GM18526 (cell line): ENCODE data around the gene NOTCH2.

Source experiments
- POLR2A ChIP-seq: IDR thresholded peaks from 3 replicates; pipeline ENCODE4 v1.6.1; 2011; ENCODE audit not compliant: insufficient read length; ENCODE audit errors: extremely low read depth

NOTCH2 gene

GRCh38 chr1:119893238-119893791 is 176.1 kb downstream of the NOTCH2 start:
- no peak for TF ChIP-seq POLR2A

DNA sequence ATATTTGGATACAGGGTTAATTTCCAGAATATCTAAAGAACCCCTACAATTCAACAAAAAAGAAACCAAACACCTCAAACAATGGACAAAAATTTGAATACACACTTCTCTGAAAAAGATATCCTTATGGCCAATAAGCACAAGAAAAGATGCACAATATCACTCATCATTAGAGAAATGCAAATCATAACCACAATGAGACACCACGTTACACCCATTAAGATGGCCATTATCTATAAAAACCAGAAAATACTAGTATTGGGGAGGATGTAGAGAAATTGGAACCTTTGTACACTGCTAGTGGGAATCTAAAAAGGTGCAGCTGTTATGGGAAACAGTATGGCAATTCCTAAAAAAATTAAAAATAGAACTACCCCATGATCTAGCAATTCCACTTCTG is 178.1 kb downstream of the NOTCH2 start:
- TF ChIP-seq POLR2A: no peak

- no peak for TF ChIP-seq POLR2A
These were observed 181.0 kb downstream of the NOTCH2 start for GRCh38 chr1:119888476-119888875.

GRCh38 chr1:119887427-119887826 is 182.0 kb downstream of the NOTCH2 start:
- TF ChIP-seq POLR2A: no peak

DNA sequence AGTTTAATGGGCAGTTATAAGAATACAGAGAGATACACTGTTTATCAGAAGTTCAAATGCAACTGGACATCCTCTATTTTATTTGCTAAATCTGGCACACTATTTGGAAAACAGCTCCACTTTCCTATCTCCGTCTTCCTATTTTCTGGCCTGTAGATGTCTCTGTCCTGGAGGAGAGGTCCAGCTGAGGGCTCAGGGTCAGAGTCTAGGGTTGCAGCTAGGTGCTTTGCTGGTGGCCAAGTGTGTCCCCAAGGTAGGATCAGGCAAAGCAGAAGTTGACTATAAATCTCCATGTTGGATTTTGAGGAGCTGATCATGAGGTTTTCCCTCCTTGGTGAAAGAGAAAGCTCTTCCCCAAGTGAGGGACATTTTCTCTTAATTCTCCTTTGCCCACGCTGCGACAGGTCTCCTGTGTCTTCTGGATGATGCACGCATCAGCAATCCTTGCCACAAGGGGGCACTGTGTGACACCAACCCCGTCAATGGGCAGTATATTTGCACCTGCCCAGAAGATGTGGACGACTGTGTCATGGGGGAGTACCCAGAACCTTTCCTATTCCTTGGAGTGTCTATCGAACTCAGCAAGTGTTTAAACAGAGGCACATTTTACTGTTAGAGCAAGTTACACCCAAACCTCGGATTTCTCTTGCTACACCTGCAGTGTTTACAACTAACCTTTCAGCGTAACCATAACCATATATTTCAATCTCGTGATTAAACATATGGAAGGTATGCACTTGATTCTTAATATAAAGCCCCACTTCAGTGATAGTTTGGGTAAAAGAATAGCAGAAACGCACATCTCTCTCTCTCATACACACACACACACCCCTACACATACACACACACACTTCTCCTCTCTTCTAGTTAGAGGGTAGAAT is 183.3 kb downstream of the NOTCH2 start:
- no peak for TF ChIP-seq POLR2A

DNA sequence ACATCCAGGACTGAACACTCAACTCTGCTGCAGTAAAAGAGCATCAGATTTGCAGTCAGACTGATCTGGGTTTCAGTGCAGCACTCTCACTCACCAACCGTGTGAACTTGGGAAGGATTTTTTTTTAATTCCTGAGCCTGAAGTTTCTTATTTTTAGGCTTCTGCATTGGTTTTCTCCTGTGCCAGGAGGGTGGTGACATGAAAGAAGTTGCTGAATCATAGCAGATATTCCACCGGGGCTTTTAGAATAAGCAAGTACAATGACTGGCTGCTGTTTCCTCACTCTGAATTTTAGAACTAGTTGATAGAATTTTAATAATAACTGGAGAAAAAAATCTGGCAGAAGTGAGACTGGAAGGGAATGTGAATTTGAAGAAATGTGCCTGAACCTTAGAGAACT is 184.8 kb downstream of the NOTCH2 start:
- no peak for TF ChIP-seq POLR2A

DNA sequence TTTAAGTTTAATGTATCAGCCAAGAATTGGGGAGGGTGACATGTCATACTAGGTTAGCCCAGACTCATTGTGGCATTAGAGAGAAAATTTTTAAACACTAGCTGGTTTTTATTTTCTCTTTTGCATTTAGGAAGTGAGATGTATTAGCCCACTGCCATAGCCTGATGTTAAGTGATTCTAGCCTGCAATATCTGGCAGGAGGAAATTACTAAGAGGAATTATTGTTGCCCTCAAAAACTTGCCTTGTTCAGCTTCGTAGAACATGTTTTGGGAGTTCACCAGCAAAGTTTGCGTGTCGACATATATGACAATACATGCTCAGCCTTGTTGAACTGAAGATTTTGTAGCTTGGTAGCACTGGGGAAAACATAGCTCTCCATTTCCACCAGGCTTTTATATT is 185.6 kb downstream of the NOTCH2 start:
- TF ChIP-seq POLR2A: no peak

DNA sequence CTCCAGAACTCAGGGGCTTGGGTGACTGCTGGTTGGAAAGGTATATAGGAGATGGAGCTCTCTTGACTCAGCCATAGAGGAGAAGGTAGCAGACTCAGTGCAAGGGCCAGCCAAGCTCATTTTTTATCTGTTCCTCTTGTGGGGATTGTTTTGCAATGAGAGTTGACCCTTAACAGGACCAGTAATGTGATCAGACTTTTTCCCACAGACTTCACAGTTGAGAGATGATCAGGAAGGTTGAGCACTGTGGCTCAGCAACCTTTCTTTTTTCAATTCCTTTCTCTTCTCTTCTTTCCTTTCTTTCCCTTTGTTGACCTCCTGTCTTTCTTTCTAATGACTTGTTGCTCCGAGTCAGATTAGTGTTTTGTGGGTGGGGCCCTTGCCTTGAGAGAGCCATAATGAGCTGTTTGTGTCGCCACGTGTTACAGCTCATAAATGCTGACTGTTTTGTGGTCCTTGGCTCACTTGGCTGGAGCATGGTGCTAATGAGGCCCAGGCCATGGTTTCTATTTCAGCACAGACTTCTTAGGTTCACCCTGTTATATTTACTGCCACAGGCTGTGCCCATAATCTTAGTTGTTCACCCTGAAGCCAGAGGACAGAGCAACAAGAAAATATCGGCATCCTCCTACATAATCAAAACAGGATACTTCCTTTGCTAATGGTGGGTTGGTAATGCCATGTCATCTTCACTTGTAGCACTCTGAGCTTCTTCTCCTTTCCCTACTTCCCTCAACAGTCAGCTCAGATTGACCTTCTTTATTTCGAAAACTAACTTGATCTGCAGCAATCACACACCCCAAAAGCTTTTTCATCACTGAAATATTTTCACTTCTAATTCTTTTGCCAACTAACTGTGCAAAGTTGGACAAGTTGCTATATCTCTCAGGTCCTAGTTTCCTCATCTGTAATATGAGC is 187.1 kb downstream of the NOTCH2 start:
- no peak for TF ChIP-seq POLR2A

GRCh38 chr1:119879510-119880434 is 189.7 kb downstream of the NOTCH2 start:
- TF ChIP-seq POLR2A: no peak

DNA sequence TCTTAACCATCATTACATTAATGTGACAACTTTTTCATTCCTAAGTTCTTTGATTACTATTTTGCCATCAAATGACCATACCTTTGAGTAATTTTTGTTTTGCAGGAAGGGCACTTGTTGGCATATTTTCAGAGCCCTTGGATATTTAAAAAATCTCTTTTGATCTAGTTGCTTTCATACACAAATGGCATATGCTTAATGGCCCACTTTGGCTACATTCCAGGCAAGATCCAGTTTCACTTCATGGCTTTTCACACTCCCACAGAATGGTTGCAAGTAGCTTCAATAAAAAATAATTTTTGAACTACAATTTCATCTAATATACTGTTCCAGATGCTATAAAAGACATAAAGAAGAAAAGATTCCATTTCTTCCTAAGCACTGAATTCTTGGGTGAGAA is 191.3 kb downstream of the NOTCH2 start:
- TF ChIP-seq POLR2A: no peak

DNA sequence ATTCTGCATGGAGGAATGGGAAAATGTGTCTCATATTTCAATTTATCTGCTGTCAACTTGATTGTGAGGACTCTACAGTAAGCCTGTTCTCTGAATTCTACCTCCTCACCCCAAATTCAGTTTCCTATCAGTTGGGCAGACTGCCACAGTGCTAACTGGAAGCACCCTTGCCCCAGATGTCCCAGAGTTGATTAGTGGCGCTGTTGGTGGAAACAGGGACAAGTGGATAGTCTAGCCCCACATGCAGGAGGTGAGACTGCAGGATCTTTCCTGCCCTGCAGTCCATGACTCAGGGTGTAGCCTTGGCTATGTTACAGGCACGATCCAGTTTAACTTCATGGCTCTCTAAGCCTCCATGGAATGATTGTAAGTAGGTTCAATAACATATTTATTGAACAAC is 195.3 kb downstream of the NOTCH2 start:
- no peak for TF ChIP-seq POLR2A

DNA sequence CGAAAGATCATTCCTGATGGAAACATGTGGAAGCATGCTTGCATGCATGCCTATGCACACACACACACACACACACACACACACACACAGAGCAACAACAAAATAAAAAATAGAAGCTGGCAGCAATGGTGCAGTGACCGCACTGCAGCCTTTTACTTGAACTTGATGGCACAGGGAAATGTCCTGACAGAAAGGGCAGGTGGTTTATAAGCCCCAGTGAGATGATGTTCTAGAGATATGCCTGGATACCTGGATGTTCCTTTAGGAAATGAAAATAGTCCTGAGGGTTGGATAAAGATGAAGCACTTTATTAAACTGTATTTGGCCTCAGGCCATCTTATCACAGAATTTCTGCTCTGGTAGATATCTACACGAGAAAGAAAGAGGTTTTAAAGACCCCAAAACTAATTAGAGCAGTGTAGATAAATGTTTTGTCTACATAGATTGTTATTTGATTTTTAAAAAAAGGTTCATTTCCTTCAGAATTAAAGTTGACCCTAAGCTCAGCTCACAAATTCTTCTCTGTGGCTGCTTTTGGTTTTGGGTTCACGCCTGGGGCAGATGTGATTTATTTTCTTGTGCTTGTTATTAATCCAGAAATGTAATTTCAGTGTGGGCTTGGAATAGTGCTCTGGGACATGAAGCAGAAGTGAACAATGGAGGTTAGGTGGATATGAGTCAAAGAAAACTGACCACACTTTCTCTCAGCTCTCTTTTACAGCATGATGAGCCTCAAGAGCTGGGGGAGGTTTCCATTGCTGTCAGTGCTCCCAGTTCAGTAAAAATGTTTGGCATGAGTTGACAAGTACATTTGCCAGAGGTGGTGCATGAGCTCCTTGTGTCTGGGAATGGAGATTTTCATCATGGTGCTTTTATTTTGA is 196.1 kb downstream of the NOTCH2 start:
- no peak for TF ChIP-seq POLR2A

DNA sequence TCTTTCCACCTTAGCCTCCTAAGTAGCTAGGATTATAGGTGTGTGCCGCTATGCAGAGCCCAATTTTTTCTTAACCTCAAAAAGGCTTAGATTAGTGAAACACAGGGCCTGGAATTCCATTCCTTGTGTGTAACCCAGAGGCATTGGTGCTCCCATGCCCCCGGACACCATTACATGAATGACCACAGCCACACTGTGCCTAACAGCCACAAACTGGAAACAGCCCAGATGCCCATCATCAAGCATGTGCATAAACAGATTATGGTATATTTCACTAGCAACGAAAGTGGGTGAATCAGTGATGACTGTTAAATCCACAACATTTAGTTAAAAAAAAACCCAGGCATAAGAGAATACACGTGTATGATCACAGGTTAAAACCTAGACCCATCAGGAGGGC is 197.6 kb downstream of the NOTCH2 start:
- no peak for TF ChIP-seq POLR2A

DNA sequence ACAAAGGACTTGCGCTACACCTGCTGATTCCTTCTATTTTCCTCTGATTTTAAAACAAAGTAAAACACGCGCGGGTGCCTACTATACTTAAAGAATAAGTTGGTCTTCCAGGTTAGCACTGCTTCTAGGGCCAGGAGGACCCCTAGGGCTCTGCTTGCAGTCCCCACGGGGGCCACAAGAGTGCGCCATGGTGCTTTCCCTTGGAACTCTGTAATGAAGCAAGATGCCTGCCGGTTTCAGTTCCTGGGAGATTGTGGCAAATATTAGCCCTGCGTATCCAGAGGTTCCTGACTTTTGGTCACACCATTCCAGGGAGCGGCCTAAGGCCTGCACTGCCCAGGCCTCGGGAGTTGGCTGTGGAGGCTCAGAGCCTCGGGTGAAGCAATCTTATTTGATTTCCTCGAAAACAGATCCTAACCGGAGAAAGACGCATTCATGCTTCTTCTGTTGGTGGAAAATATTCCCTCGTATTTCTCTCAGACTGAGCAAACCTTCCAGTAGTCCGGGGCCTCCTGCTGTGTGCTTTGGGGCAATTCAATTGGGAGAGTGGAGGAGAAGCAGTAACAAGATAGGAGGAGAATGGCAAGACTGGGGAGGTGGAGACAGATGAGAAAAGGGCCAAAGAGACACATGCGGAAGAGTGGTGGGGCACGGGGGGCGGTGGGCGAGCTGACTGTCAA is 198.4 kb downstream of the NOTCH2 start:
- TF ChIP-seq POLR2A: no peak

DNA sequence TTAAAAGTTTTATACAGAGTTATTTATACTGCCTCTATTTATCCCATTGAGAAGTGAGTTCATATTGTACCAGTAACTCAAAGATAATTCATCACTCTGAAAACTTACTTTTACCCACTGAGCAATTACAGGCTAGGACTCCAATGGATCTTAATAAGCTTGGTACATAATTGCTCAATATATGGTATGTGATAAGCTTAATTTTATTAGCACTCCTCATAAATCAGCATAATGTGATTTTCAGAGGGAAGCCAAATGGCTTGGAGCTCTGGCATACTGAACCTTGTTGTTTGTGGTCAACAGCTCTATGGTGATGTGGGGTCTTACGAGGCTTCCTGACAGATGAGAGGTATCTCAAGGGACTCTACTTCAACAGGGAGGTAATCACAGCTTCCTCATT is 199.5 kb downstream of the NOTCH2 start:
- no peak for TF ChIP-seq POLR2A
